H9 (cell line): ENCODE results near the gene BIRC5. TPM values are rescaled to one million over a fixed set of nuclear protein-coding genes. Genes with fewer than 3 reads are reported as not detected.

Source experiments
- DNase-seq: peaks from one replicate; pipeline ENCODE4 v3.0.0-alpha.2; 2017
- H2AFZ ChIP-seq: one replicate; pipeline ENCODE4 v1.6.1; 2013; ENCODE audit warnings: mild to moderate bottlenecking, low read length, control low read depth, moderate library complexity
- H2AK5ac ChIP-seq: 2 replicates; pipeline ENCODE4 v1.6.1; 2013; ENCODE audit warnings: low read length, control low read depth, mixed read lengths; ENCODE audit not compliant: insufficient read length
- H2BK120ac ChIP-seq: one replicate; pipeline ENCODE4 v1.6.1; 2013; ENCODE audit warnings: low read depth, mild to moderate bottlenecking, low read length, control low read depth, inconsistent platforms; ENCODE audit not compliant: poor library complexity, severe bottlenecking
- H2BK12ac ChIP-seq: 2 replicates; pipeline ENCODE4 v1.6.1; 2013; ENCODE audit warnings: low read length, control low read depth, mixed read lengths, low read depth; ENCODE audit not compliant: insufficient read length
- H2BK15ac ChIP-seq: 2 replicates; pipeline ENCODE4 v1.6.1; 2013; ENCODE audit warnings: low read depth, low read length, control low read depth
- H2BK20ac ChIP-seq: one replicate; pipeline ENCODE4 v1.6.1; 2013; ENCODE audit warnings: low read depth, mild to moderate bottlenecking, low read length, control low read depth, inconsistent platforms; ENCODE audit not compliant: poor library complexity, severe bottlenecking
- H2BK5ac ChIP-seq: 2 replicates; pipeline ENCODE4 v1.6.1; 2013; ENCODE audit warnings: low read length, control low read depth, mixed read lengths; ENCODE audit not compliant: insufficient read length
- H3K14ac ChIP-seq: 2 replicates; pipeline ENCODE4 v1.6.1; 2013; ENCODE audit warnings: low read length, control low read depth; ENCODE audit not compliant: insufficient read depth
- H3K18ac ChIP-seq: 2 replicates; pipeline ENCODE4 v1.6.1; 2013; ENCODE audit warnings: low read depth, mild to moderate bottlenecking, mixed read lengths, low read length, control low read depth; ENCODE audit not compliant: insufficient read length
- H3K23ac ChIP-seq: 2 replicates; pipeline ENCODE4 v1.6.1; 2013; ENCODE audit warnings: low read length, control low read depth, mixed read lengths, low read depth; ENCODE audit not compliant: insufficient read length
- H3K23me2 ChIP-seq: 2 replicates; pipeline ENCODE4 v1.6.1; 2013; ENCODE audit warnings: low read depth, mild to moderate bottlenecking, mixed read lengths, low read length, control low read depth; ENCODE audit not compliant: insufficient read length, poor library complexity, severe bottlenecking
- H3K27ac ChIP-seq: 2 replicates; pipeline ENCODE4 v1.5.1; 2013; ENCODE audit warnings: low read length, control low read depth, mixed read lengths, low read depth; ENCODE audit not compliant: insufficient read length
- H3K27me3 ChIP-seq: 2 replicates; pipeline ENCODE4 v1.6.1; 2013; ENCODE audit warnings: low read length, control low read depth, inconsistent platforms; ENCODE audit not compliant: insufficient read depth
- H3K4ac ChIP-seq: 2 replicates; pipeline ENCODE4 v1.6.1; 2013; ENCODE audit warnings: low read depth, mild to moderate bottlenecking, control low read depth, inconsistent platforms, low read length, moderate library complexity
- H3K4me1 ChIP-seq: 2 replicates; pipeline ENCODE4 v1.6.1; 2013; ENCODE audit warnings: low read length, control low read depth, inconsistent platforms; ENCODE audit not compliant: insufficient read depth
- H3K4me2 ChIP-seq: 2 replicates; pipeline ENCODE4 v1.6.1; 2013; ENCODE audit warnings: low read length, control low read depth, mixed read lengths; ENCODE audit not compliant: insufficient read length, insufficient read depth
- H3K56ac ChIP-seq: 2 replicates; pipeline ENCODE4 v1.6.1; 2013; ENCODE audit warnings: low read depth, mild to moderate bottlenecking, mixed read lengths, low read length, control low read depth; ENCODE audit not compliant: insufficient read length
- H3K79me1 ChIP-seq: 2 replicates; pipeline ENCODE4 v1.6.1; 2013; ENCODE audit warnings: low read depth, mild to moderate bottlenecking, moderate library complexity, low read length, control low read depth, inconsistent platforms; ENCODE audit not compliant: insufficient read depth, poor library complexity, severe bottlenecking
- H3K79me2 ChIP-seq: 2 replicates; pipeline ENCODE4 v1.6.1; 2013; ENCODE audit warnings: low read length, control low read depth, inconsistent platforms; ENCODE audit not compliant: insufficient read depth
- H3K9ac ChIP-seq: 2 replicates; pipeline ENCODE4 v1.6.1; 2013; ENCODE audit warnings: low read length, control low read depth, mixed read lengths; ENCODE audit not compliant: insufficient read length; ENCODE audit errors: extremely low read depth
- H3K9me3 ChIP-seq: one replicate; pipeline ENCODE4 v1.6.1; 2013; ENCODE audit warnings: low read depth, low read length, inconsistent platforms; ENCODE audit not compliant: control insufficient read depth
- H3T11ph ChIP-seq: one replicate; pipeline ENCODE4 v1.6.1; 2013; ENCODE audit warnings: mild to moderate bottlenecking, low read length, control low read depth, inconsistent platforms
- H4K20me1 ChIP-seq: one replicate; pipeline ENCODE4 v1.6.1; 2013; ENCODE audit not compliant: control insufficient read depth, insufficient read length, insufficient read depth
- H4K5ac ChIP-seq: 2 replicates; pipeline ENCODE4 v1.6.1; 2013; ENCODE audit warnings: low read depth, mild to moderate bottlenecking, mixed read lengths, low read length, control low read depth; ENCODE audit not compliant: insufficient read length
- H4K8ac ChIP-seq: replicated peaks from 2 replicates; pipeline ENCODE4 v1.6.1; 2013; ENCODE audit warnings: low read length, control low read depth, mixed read lengths, low read depth; ENCODE audit not compliant: insufficient read length
- H4K91ac ChIP-seq: 2 replicates; pipeline ENCODE4 v1.6.1; 2013; ENCODE audit warnings: low read depth, mild to moderate bottlenecking, moderate library complexity, mixed read lengths, low read length, control low read depth; ENCODE audit not compliant: insufficient read length
- H3K27ac Mint-ChIP-seq, 3 experiments: 2 replicates in 2 of 3; 3 replicates in 1 of 3; pipeline ENCODE4 v1.8.0; 2020 to 2021; ENCODE audit warnings: mixed read lengths in 3 of 3, mild to moderate bottlenecking in 1 of 3, moderate library complexity in 1 of 3
- H3K27me3 Mint-ChIP-seq: 2 replicates; pipeline ENCODE4 v1.8.0; 2021; ENCODE audit warnings: low read depth, mild to moderate bottlenecking, moderate library complexity, mixed read lengths
- H3K36me3 Mint-ChIP-seq, 3 experiments: 2 replicates in 2 of 3; 3 replicates in 1 of 3; pipeline ENCODE4 v1.8.0; 2020 to 2021; ENCODE audit warnings: low read depth in 3 of 3, mixed read lengths in 3 of 3; ENCODE audit not compliant: insufficient read depth in 1 of 3
- H3K4me1 Mint-ChIP-seq, 2 experiments: 2 replicates each; pipeline ENCODE4 v1.8.0; 2020; ENCODE audit warnings: mixed read lengths in 2 of 2
- H3K4me3 Mint-ChIP-seq, 2 experiments: 2 replicates in 1 of 2; 3 replicates in 1 of 2; pipeline ENCODE4 v1.8.0; 2020 to 2021; ENCODE audit warnings: mild to moderate bottlenecking in 2 of 2, mixed read lengths in 2 of 2, moderate library complexity in 1 of 2
- H3K9me3 Mint-ChIP-seq, 2 experiments: 2 replicates in 1 of 2; 3 replicates in 1 of 2; pipeline ENCODE4 v1.8.0; 2020; ENCODE audit warnings: mild to moderate bottlenecking in 2 of 2, mixed read lengths in 2 of 2, moderate library complexity in 1 of 2
- CTCF ChIP-seq: fragments of 200-600 bp; sonication (generic); conservative IDR thresholded peaks from 3 replicates; pipeline ENCODE4 v1.8.0; 2021; ENCODE audit warnings: antibody characterized with exemption, mild to moderate bottlenecking
- WGBS: extraction: QIAGEN DNeasy Blood & Tissue Kit; methylation state at CpG from one replicate; pipeline ENCODE4 v1.1.7; 2013; ENCODE audit warnings: missing lambda C conversion rate, low lambda C conversion rate, mixed read lengths; ENCODE audit not compliant: insufficient read length; ENCODE audit errors: extremely low coverage; 5-methylcytosine and 5-hydroxymethylcytosine counted together
- total RNA-seq: library from RNA; stranded (reverse); gene quantifications from 2 replicates; pipeline ENCODE4 v1.2.1, GENCODE V29; 2021

The BIRC5 gene
- total RNA-seq, 1 experiment from 2014 or later: 97.8 TPM

GRCh38 chr17:78236362-78237127 is 22.5 kb downstream of the BIRC5 start:
- Histone ChIP-seq H3K56ac (no peak overlapping the region), H2BK120ac (no peak overlapping the region), H3K9ac (no peak overlapping the region), H3K4ac (no peak overlapping the region), H3K23me2 (no peaks in the 10 kb centered on the region), H3K18ac (no peak overlapping the region), H4K20me1 (no peaks in the 10 kb centered on the region), H4K91ac (no peak overlapping the region), H3K4me1 (no peaks in the 10 kb centered on the region), H3K14ac (no peak overlapping the region), H2BK15ac (no peak overlapping the region), H4K8ac (no peak overlapping the region), H3K4me2 (no peak overlapping the region), H4K5ac (no peak overlapping the region), H2BK5ac (no peak overlapping the region), H2BK12ac (no peak overlapping the region), H2AK5ac (no peak overlapping the region), H2BK20ac (no peak overlapping the region), H3K27me3 (no peaks in the 10 kb centered on the region; the same call in 1 of the 2 replicates), H3K79me1 (no peaks in the 10 kb centered on the region), H3T11ph (no peak overlapping the region), H3K79me2 (no peaks in the 10 kb centered on the region), H3K9me3 (no peaks in the 10 kb centered on the region), H2AFZ (no peak overlapping the region), H3K23ac (no peak overlapping the region), H3K27ac (no peak overlapping the region)
- Mint-ChIP-seq H3K4me3 (no peak overlapping the region), H3K27ac (no peak overlapping the region), H3K36me3 (no peaks in the 10 kb centered on the region; a peak in 1 of 7 replicates), H3K4me1 (peaks cover under 1 to 22% of the 10 kb centered on the region in 2 experiments), H3K27me3 (peaks cover 25% of the 10 kb centered on the region), H3K9me3 (no peaks in the 10 kb centered on the region)
- WGBS: no CpG with 5 or more reads among the region's 20 CpGs
- TF ChIP-seq CTCF: no peak
- no peak for DNase-seq
